T-helper 1 cell (primary cell): ENCODE data around the gene NDUFB4.
A peak's percentile ranks its signal among the peaks of the same experiment; 100 is the strongest.

Experiments used
- DNase-seq, 5 donors: peaks; one replicate each; pipeline ENCODE4 v3.0.0-alpha.2; 2012 to 2020
- total RNA-seq, 4 donors: gene quantifications; one replicate each; lab custom pipeline; 2026; lab: John Stamatoyannopoulos, UW

Gene NDUFB4
- total RNA-seq = 27.0 to 34.9 (median 30.8) reads per million in 4 donors

DNA sequence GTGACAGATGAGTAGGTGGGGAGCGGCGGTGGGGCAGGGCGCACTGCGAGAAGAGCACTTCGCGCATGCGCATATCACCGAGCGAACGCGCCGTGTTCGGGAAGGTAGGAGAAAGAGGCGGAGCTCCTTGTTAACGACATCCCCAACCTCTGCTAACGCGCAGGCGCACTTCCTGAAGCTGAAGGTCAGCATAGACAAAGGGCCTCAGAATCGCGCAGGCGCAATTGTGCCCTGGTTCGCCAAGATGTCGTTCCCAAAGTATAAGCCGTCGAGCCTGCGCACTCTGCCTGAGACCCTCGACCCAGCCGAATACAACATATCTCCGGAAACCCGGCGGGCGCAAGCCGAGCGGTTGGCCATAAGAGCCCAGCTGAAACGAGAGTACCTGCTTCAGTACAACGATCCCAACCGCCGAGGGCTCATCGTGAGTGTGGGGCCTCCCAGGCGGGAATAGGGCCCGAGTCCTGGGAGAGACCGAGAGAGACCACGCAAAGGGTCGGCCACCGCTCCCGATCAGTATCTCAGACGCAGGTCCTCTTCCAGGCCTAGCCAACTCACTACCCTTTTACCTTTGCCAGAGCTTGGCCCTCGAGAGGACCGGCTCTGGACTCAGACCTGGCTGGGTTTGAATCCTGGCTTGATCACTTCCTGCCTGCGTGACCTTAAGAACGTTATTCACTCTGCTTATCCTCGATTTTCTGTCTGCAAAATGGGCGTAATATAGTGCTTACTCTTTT lies at the start of gene NDUFB4:
Gene NDUFB4 (plus strand): TSS at position 221 of the 737 bp plus-strand sequence. CDS start 24 bp downstream, at position 245.
- DNase-seq = peak; percentile 94 to 98 (median 95)

DNA sequence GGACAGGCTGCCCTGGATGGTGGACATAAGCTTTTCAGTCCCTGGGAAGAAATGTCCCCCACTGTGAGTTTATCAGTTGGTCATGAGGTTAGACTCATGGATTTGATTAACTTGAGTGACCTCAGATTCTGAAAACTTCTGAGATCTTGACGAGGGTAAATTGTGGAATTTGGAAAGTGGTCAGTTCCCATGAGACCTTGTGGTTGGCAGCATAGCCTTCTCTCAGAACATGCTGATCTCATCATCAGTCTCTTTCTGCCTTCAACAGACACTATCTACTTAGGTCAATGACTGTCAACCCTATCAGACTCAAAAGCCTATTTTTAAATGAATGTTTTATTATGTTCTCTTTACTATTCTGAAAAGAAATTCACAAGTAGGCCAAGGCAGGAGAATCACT lies 45.6 kb upstream of the NDUFB4 start:
- DNase-seq = no peak

DNA sequence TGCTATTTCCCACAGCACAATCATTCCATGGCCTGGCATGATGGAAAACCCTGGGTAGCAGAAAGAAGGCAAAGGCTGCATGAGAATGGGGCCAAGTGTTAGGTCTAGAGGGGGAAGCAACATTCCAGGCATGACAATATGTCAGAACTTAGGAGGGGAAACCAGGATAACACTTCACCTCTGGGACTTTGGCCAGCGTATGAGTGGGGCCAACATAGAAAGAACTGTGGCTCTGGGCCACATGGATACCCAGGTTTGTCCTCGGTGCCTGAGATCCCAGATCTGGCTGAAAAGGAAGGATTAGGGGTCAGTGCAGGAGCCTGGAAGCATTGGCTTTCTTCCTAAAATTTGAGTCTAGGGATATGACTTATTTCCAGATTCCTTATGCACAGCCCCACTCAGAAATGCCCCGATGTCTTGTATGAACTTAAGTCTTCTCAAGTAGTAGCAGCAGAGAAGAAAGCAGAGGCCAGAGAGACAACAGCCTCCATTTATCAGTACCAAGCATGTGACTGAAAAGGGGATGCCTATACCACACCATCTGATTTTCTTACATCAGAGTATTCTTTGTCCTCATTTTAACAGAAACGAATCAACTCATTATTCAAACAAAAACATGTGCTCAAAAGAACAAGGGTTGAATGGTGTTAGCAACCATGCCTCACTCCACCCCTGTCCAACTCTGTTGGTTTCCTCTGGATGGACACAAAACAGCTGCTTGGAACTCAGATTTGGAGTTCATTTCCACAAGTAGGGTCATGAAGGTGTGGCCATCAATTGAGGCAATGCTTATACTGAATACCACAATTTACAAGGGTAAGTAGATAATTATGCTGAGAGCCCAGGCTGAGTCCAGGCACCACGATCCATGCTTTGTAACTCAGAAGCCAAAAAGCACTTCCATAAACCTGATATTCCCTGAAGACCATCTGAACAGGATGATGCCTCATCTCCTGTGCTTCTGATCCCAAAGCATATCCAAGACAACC lies 43.7 kb upstream of the NDUFB4 start:
- DNase-seq = no peak

DNA sequence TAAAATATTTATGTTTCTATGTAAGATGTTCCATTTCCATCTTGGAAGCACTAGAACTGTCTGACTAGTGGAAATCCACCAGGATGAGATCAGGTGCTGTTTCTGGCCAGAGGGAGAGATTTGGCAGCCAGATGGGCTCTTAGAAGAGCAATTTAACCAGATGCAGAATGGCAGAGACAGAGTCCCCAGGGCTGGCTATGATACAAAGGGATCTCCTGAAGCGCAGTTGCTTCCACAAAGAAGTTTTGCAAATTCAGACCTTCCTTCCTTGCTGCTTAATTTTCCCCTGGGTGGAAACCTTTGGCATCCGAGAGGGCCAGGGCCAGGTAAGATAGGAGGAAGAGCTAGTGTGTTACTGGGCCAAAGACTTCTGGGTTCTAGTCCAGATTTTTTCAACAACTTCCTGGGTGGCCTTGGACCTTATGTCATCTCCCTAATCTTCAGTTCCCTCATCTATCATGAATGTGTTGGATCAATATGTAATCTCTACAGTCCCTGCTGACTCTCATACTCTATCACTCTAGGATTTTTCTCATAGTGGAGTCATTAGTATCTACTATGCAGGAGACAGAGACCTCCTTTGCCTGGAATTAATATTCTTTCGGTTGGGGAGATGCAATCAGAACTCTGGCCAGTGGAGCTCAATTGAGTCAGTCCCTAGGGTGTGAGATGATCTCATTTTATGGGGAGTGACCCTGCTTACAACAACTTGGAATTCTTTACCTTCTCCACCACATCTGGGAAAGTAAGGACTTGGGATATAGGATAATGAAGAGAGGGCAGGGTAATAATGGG lies 41.1 kb upstream of the NDUFB4 start:
- no peak for DNase-seq

GRCh38 chr3:120555657-120556509 lies 40.3 kb upstream of the NDUFB4 start:
- no peak for DNase-seq

DNA sequence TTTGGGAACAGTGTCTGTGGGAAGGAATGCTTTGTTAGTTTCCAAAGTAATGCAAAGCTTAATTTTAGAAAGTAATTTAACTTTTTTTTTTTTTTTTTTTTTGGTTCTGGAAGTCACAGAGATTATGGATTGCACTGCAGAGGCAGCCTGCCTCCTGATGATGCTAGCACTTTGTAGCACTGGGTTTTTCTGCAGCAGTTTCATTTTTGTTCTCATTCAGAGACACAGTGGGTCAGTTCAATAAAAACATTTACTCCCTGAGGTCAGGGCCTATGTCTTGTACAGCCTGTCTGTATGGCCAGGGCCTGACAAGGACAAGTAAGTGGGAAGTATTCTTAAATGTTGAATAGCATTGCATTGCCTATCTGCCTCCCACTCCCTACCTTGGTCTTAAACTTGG lies 39.0 kb upstream of the NDUFB4 start:
- no peak for DNase-seq

- DNase-seq = peak; percentile 73 to 86 (median 80)
Observed at GRCh38 chr3:120558771-120559241, 37.3 kb upstream of the NDUFB4 start.

- DNase-seq = peak in 1 of 5 donors; percentile 15
Observed at GRCh38 chr3:120559242-120560061, 36.7 kb upstream of the NDUFB4 start.

GRCh38 chr3:120560304-120561250 lies 35.6 kb upstream of the NDUFB4 start:
- DNase-seq = no peak

- DNase-seq = peak; percentile 26 to 58 (median 55)
Observed at GRCh38 chr3:120561251-120562045, 34.7 kb upstream of the NDUFB4 start.

- no peak for DNase-seq
Observed at GRCh38 chr3:120563356-120564022, 32.6 kb upstream of the NDUFB4 start.

DNA sequence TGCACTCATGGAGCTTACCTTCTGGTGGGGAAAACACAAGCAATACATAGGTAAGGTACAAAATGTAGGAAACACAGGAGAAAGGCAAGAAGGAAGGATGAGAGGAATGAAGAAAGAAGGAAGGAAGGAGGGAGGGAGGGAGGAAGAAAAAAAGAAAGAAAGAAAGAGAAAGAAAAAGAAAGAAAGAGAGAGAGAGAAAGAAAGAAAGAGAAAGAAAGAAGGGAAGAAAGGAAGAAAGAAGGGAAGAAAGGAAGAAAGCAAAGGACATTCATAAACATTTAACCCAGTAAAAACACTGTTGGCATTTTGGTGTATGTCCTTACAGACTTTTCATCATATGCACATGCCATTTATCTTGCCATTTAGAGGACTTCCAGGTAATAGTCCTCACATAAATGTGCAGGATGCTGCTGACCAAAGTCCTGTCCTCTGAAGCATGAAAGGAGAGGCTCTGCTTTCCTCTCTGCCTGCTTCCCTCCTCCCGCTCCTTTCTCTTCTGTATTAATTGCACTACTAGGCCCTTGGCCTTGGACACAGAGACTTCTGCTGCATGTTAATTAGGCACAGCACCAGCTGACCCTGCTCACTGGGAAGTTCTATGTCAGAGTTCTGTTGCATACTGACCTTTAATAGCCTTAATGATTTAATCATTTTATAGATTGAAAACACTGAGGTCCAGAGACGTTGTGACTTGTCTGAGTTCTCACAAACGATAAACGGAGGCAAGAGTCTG lies 29.7 kb upstream of the NDUFB4 start:
- DNase-seq = no peak

- no peak for DNase-seq
Observed at GRCh38 chr3:120567370-120568201, 28.6 kb upstream of the NDUFB4 start.

DNA sequence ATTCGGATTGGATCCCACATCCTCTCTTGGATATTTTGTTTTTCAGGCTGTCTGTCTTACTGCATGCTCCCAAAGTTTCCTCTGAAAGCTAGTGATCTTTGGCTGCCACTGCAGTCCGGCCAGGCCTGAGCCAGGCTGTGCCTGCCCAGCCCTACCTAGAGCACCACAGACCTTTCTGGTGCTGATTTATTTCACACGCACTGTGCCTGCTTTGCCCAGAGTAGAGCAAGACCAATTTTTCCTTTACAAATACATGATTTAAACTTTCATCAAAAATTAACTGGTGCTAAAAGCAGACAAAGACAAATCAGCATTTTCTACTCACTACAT lies 28.0 kb upstream of the NDUFB4 start:
- DNase-seq = no peak

DNA sequence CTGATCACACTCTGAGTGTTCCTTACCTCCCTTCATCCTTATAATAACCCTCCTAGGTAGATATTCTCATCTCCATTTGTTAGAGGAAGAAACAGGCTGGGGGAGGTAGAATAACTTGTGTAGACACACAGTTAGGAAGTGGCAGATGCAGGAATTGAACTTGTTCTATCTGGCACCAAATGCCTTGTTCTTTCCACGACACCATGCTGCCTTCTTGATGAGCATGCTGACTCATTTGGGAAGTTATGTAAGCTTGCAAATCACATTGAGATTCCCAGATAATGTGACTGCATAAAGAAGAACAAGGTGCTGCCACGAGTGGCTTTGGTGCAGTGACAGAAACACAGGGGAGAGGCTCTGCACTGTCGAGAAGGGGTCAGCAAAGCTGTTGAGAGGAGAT lies 27.5 kb upstream of the NDUFB4 start:
- DNase-seq = no peak
